ENCODE results near the gene ADSS1.

The ADSS1 gene

GRCh38 chr14:104791425-104791824 lies 67.4 kb downstream of the ADSS1 start:
- TF ChIP-seq ZFX (IDR thresholded peaks at IDR 0.05; ENCODE audit: borderline replicate concordance) (no peak), CTCF (IDR thresholded peaks at IDR 0.05) (no peak)
- no peak overlapping the region for H3K27ac ChIP-seq

DNA sequence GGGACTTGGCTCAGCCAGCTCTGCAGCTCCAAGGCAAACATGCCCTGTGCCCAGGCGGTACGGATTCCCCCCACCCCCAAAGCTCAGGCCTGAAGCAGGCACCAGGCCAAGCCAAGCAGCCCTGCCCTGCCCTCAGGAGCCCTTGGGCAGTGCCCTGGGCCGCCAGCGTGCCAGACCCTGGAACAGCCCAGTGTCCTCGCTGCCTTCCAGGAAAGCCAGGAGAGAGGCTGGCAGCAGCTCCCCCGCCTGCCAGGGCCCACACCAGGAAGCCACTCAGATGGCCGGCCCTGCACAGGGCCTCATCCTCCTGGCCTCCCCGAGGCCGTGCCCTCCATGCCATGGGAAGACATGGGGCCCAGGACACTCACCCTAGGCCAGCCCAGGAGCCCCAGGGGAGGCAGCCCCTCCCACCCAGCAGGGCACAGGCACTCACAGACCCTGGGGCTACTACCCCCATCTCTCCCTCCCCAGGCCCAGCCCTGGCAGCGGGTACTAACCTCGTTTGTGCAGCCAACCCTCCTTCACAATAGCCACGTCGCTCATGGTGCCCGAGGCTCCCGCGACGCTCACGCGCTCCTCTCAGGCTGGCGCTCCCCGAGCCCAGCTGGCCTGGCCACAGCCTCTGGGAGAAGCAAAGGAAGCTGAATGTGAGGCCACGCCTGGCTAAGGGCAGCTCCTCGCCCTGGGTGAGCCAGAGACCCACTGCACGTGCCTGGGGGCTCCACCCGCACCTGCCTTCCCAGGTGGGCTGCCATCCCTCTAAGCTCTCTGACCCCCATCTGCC lies 68.3 kb downstream of the ADSS1 start:
- H3K27ac ChIP-seq, result peak overlapping the region; percentile 98
- TF ChIP-seq ZFX (IDR thresholded peaks at IDR 0.05; ENCODE audit: borderline replicate concordance) (no peak), CTCF (IDR thresholded peaks at IDR 0.05) (no peak)

DNA sequence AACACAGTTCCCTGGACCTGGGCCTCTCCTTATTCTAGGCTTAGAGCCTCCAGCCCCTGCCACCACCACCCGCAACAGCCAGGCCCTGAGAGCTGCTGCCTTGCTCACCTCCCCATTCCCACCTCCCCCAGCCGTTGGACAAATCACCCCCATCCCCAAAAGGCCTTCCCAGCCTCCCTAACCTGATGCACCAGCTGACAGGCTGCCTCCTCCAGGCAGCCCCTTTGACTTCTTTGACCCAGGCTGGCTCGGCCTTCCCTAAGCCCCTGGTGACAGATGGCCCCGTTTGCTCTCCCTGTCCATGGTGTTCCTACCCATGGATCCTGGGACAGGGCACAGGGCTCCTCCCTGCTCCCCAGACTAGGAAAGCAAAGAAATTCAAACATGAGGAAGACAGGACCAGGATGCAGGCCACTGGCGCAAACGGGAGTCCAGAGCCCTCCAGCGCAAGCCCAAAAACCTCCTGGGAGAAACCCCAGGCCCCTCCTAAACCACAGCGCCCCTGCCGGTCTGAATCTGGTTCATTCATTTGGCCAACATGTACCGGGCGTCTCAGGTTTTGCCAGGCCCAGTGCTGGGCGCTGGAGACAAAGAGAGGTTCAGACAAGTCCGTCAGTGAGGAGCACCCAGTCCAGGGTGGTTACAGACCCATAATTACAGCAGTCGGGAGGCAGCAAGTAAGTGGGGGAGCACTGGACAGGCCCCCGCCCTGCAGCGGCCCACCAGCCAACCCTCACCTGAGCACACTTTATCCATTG lies 69.1 kb downstream of the ADSS1 start:
- H3K27ac ChIP-seq, result peak overlapping the region; percentile 98
- TF ChIP-seq ZFX (IDR thresholded peaks at IDR 0.05; ENCODE audit: borderline replicate concordance) (no peak), CTCF (IDR thresholded peaks at IDR 0.05) (no peak)

- TF ChIP-seq CTCF (IDR thresholded peaks at IDR 0.05) (no peak), ZFX (IDR thresholded peaks at IDR 0.05; ENCODE audit: borderline replicate concordance) (no peak)
- peak overlapping the region; percentile 98 for H3K27ac ChIP-seq
Observed at GRCh38 chr14:104793703-104793959, 69.6 kb downstream of the ADSS1 start.

- H3K27ac ChIP-seq, result peak overlapping the region; percentile 98
- no peak for TF ChIP-seq ZFX (IDR thresholded peaks at IDR 0.05; ENCODE audit: borderline replicate concordance)
- no peak for TF ChIP-seq CTCF (IDR thresholded peaks at IDR 0.05)
Observed at GRCh38 chr14:104794099-104794498, 70.1 kb downstream of the ADSS1 start.

GRCh38 chr14:104794631-104794992 lies 70.6 kb downstream of the ADSS1 start:
- no peak for TF ChIP-seq ZFX (IDR thresholded peaks at IDR 0.05; ENCODE audit: borderline replicate concordance)
- no peak for TF ChIP-seq CTCF (IDR thresholded peaks at IDR 0.05)
- peak overlapping the region; percentile 98 for H3K27ac ChIP-seq
